GM12872 (cell line): ENCODE data around the gene THADA.

ENCODE experiments used
- TF ChIP-seq, protein P1 (sequence below): IDR thresholded peaks from 3 replicates; pipeline ENCODE4 v1.5.1; 2011; ENCODE audit warnings: low read depth, mild to moderate bottlenecking, low read length, moderate library complexity; ENCODE audit not compliant: insufficient read depth

The THADA gene

DNA sequence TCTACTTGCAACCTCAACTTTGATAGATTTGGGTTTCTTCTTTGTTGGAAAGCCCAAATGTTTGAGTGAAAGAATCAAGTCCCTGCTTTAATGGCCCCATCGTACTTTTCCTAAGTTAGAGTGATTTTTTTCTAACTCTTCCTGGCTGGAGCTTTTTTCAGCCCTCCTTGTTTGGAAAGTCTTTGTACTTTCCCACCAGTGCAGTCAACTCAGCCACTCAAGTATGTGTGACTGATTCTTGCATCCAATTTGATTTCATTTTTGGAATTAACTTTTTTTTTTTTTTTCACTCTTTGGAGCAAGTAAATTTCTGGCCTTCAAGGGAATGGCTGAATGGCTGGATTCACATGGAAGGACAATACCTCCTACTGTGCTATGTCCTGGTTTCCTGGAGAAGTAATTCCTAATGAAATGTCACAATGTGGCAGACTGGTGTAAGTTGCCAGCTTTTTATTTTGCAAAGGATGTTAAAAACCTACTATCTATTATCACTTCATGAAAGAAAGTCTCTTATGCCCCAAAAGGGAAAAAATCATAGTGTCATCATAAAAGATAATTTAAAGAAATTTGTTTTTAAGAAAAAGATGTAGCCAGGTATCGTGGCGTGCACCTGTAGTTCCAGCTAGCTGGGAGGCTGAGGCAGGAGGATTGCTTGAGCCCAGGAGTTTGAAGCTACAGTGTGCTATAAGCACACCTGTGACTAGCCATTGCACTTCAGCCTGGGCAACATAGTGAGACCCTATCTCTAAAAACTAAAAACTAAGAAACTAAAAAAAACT is 293.5 kb downstream of the THADA start:
- TF ChIP-seq, protein P1, sequence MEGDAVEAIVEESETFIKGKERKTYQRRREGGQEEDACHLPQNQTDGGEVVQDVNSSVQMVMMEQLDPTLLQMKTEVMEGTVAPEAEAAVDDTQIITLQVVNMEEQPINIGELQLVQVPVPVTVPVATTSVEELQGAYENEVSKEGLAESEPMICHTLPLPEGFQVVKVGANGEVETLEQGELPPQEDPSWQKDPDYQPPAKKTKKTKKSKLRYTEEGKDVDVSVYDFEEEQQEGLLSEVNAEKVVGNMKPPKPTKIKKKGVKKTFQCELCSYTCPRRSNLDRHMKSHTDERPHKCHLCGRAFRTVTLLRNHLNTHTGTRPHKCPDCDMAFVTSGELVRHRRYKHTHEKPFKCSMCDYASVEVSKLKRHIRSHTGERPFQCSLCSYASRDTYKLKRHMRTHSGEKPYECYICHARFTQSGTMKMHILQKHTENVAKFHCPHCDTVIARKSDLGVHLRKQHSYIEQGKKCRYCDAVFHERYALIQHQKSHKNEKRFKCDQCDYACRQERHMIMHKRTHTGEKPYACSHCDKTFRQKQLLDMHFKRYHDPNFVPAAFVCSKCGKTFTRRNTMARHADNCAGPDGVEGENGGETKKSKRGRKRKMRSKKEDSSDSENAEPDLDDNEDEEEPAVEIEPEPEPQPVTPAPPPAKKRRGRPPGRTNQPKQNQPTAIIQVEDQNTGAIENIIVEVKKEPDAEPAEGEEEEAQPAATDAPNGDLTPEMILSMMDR, result no peak

DNA sequence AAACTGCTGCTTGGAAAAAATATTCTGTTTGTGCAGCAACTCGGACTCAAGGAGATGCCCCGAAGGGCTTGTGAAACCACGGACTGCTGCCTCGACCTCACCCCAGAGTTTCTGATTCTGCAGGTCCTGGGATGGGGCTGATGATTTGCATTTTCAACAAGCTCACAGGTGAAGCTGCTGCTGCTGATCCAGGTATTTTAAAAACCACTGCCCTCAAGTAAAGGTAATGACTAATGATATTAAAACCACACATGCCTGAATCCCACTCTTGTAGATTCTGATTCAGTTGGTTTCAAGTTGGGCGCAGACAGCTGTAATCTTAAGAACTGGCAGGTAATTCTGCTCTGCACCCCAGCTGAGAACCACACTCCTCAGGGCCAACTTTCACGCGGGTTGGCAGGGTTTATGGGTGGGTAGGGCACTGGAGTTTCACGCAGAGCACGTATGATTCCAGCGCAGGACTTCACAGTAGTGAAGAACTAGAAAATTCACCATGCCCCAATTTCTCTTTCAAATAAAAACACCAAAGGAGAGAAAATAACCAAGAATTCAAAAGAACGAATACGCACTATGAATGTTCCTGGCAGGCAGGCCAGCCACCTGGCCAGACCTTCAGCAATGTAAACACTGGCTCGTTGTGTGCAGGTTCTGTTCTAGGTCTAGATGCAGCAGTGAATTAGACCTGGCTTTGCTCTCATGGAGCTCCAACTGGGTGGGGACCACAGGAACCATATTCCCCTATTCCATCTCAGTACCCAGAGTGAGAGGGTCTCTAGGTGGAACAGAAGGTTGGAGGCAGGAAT is 294.9 kb downstream of the THADA start:
- TF ChIP-seq, protein P1, result no peak

DNA sequence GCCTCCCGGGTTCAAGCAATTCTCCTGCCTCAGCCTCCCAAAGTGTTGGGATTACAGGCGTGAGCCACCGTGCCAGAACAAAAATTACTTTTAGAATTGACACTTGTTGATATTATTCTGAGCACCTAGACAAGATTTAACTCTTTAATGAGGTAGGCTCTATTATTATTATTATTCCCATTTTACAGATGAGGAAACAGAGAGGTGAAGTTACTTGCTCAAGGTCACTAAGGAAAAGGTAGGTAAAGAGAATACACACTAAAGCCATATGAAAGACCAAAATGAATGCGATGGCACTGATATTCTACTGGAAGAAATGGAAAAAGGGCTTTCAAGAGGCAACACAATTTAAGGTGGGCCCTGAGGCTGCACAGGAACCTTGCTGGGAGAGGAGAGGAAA is 295.6 kb downstream of the THADA start:
- TF ChIP-seq, protein P1, result no peak

DNA sequence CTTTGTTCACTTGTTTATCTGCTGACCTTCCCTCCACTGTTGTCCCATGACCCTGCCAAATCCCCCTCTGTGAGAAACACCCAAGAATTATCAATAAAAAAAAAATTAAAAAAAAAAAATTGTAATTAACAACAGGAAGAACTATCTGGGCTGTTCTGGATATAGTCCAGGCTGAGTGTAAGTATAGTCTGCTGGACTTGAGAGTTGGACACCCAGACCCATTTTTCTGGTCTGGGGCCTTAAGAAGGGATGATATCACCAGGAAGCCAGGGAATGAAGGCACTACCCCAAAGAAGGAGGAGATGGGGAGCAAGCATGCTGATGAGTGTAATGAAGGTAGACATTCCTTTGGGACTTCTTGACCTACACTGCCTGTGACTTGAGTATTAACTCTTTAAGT is 297.3 kb downstream of the THADA start:
- TF ChIP-seq, protein P1, result no peak

DNA sequence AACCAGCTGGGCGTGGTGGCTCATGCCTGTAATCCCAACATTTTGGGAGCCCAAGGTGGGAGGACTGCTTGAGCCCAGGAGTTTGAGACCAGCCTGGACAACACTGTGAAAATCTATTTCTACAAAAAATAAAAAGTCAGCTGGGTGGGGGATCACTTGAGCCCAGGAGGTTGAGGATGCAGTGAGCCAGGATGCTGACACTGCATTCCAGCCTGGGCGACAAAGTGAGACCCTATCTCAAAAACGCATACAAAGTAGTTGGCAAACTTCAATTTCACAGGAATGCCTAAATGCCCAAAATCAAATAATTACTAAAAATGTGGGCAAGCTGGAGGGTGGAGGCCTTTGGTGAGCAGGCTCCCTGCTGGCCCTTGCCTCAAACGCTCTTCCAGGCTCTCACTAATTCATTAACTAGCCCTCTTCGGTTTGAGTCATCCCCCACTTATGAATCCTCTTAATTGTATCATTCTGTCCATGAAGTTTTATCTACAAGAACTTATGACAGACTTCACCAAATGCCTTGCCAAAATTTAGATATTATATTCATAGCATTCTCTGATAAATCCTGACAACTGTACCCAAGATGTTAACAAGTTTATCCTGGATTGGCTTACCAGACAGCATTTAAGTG is 300.8 kb downstream of the THADA start:
- TF ChIP-seq, protein P1, result no peak

DNA sequence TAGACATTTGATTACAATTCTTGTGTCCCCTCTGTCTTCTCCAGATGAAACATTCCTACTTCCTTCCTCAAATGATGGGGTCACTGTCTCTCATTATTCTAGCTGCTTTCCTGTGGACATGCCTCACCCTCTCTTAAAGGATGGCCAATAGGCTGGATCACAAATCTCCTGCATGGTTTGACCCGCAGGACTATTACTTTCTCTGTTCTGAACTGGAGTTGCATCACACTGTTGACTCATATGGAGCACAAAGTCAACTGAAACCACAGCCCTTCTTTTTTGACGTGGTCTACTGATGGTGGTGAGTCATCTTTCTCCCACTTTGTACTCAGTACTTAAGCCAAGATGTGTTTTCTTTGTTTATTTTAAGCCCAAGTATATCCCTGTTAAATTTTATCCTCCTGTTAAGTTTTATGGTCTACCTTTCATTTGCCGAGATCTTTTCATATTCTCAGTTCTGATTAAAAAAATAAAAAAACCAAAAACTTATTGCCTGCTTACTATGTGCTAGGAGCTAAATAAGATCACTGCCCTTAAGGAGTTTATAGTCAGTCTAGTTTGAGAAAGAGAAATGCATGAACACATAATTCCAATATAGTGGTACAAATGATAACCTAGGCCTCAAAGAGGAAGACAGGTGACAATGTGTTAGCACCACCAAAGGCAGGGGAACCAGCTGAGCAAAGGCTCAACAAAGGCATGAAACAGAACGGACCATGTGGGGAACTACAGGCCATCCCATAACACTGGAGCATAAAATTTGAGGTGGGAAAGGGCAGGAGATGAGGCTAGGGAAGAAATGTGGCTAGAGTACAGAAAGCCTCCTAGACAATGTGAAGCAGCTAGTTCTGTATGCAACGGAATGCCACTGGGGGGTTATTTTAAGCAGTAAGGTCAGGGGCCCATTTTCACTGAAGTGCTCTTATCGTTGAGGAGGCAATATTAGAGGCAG is 301.8 kb downstream of the THADA start:
- TF ChIP-seq, protein P1, result 0 out of 3 replicates have a peak, but pooled peaks have one; percentile 3
